T-helper 17 cell (primary cell): ENCODE results near the gene PTPRN2. TPM values are rescaled to one million over a fixed set of nuclear protein-coding genes. Genes with fewer than 3 reads are reported as not detected.
"Not testable (repeated sequence)": the region's sequence is repeated elsewhere in the genome, so short reads cannot be mapped to it uniquely, and the experiment has no call there.

Experiments used
- ATAC-seq: fragments of 150-1000 bp; cut with Tn5 transposase; 2 replicates; pipeline ENCODE4 v1.10.0; 2021; ENCODE audit warnings: mild to moderate bottlenecking, moderate library complexity
- DNase-seq, 3 donors: peaks; one replicate each; pipeline versions ENCODE4 v3.0.0 to v3.0.0-alpha.2; 2020 to 2021
- H3K9me3 ChIP-seq: one replicate; pipeline ENCODE4 v1.7.0; 2013; ENCODE audit warnings: low read length, mild to moderate bottlenecking; ENCODE audit not compliant: control insufficient read depth, poor library complexity, severe bottlenecking
- H3K27ac Mint-ChIP-seq: one replicate; pipeline ENCODE4 v1.8.0; 2022; ENCODE audit warnings: mild to moderate bottlenecking, moderate library complexity, mixed read lengths
- H3K27me3 Mint-ChIP-seq: one replicate; pipeline ENCODE4 v1.8.0; 2022; ENCODE audit warnings: mixed read lengths
- H3K36me3 Mint-ChIP-seq: one replicate; pipeline ENCODE4 v1.8.0; 2022; ENCODE audit warnings: low read depth, mixed read lengths
- H3K4me1 Mint-ChIP-seq: one replicate; pipeline ENCODE4 v1.8.0; 2022; ENCODE audit warnings: mild to moderate bottlenecking, mixed read lengths
- H3K4me3 Mint-ChIP-seq: one replicate; pipeline ENCODE4 v1.8.0; 2022; ENCODE audit warnings: mild to moderate bottlenecking, moderate library complexity, mixed read lengths
- total RNA-seq, 4 donors: library from RNA in 2 of 4; stranded (reverse) in 2 of 4; gene quantifications; one replicate each; pipeline ENCODE4 v1.2.3 and lab custom pipeline; 2022 to 2026

Gene PTPRN2
- total RNA-seq, 2 donors from 2014 or later = 0.42 to 0.57 TPM

DNA sequence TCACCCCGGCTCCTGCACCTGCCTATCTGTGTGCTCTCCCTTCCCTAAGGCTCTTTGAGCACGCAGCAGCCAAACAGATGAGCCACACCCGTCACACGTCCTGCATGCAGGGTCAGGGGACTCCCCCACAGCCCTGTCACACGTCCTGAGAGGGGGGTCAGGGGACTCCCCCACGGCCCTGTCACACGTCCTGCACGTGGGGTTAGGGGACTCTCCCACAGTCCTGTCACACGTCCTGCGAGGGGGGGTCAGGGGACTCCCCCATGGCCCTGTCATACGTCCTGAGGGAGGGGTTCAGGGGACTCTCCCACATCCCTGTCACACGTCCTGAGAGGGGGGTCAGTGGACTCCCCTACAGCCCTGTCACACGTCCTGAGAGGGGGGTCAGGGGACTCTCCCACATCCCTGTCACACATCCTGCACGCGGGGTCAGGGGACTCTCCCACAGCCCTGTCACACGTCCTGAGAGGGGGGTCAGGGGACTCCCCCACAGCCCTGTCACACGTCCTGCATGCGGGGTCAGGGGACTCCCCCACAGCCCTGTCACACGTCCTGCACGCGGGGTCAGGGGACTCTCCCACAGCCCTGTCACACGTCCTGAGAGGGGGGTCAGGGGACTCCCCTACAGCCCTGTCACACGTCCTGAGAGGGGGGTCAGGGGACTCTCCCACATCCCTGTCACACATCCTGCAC is 211.3 kb downstream of the PTPRN2 start:
- Mint-ChIP-seq H3K4me3 (peak overlapping the region; percentile 68), H3K4me1 (peaks cover 14% of the 10 kb centered on the region), H3K27me3 (peaks cover 15% of the 10 kb centered on the region), H3K27ac (peak overlapping the region; percentile 93)
- ATAC-seq (peak; percentile 86), DNase-seq (peak; percentile 19 to 54 (median 50))
- H3K9me3 ChIP-seq, H3K36me3 Mint-ChIP-seq: not testable (repeated sequence)

DNA sequence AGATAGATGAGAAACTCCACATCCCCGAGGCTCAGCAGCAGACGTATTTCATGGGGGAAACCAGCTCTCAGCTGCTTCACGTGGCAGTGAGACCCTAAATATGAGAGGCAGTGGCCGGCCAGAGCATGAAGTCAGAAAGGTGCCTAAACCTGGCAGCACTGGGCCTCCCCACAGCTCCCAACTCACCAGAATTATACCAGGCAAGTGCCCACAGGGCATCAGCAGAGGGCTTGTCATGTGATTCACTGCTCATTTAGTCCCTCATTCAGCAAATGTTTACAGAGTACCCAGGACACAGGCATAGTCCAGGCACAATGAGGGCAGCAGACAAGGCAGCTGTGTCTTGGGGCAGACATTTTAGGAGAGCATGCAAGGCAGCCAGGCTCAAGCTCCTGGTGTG is 212.6 kb downstream of the PTPRN2 start:
- ATAC-seq = no peak

DNA sequence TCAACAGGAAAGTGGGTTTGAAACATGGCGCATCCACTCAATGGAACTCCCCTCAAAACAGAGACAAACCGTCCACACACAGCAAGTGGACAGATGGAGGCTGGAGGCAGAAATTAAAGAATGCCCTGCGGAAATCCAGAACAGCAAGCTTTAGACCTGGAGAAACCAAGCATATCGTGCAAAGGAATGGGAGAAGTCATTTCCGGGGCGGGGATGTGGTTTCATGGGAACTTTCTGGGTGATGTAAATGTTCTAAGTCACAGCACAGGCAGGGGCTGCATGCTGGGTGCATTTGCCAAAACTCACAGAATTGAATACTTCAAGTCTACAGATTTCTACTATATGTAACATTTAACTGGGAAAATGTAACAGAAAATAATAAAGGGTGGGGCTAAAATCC is 213.0 kb downstream of the PTPRN2 start:
- ATAC-seq = no peak
- peaks cover 15% of the 10 kb centered on the region for H3K27me3 Mint-ChIP-seq
- H3K36me3 Mint-ChIP-seq = no peaks in the 10 kb centered on the region
- H3K4me1 Mint-ChIP-seq = peaks cover 14% of the 10 kb centered on the region
- peak overlapping the region; percentile 93 for H3K27ac Mint-ChIP-seq
- no peak overlapping the region for H3K4me3 Mint-ChIP-seq
- no peaks in the 10 kb centered on the region for H3K9me3 ChIP-seq
- no peak for DNase-seq

More for the DNA sequence above, 212.6 kb downstream of the PTPRN2 start:
- peaks cover 14% of the 10 kb centered on the region for H3K4me1 Mint-ChIP-seq
- H3K4me3 Mint-ChIP-seq = no peak overlapping the region
- peak overlapping the region; percentile 93 for H3K27ac Mint-ChIP-seq
- no peaks in the 10 kb centered on the region for H3K9me3 ChIP-seq
- H3K36me3 Mint-ChIP-seq = no peaks in the 10 kb centered on the region
- DNase-seq = no peak
- H3K27me3 Mint-ChIP-seq = peaks cover 15% of the 10 kb centered on the region

GRCh38 chr7:158374146-158374545 is 213.5 kb downstream of the PTPRN2 start:
- Mint-ChIP-seq H3K36me3 (no peaks in the 10 kb centered on the region), H3K27me3 (peaks cover 15% of the 10 kb centered on the region), H3K4me3 (no peak overlapping the region), H3K27ac (peak overlapping the region; percentile 93), H3K4me1 (peaks cover 14% of the 10 kb centered on the region)
- H3K9me3 ChIP-seq = no peaks in the 10 kb centered on the region
- ATAC-seq = no peak
- DNase-seq = no peak

DNA sequence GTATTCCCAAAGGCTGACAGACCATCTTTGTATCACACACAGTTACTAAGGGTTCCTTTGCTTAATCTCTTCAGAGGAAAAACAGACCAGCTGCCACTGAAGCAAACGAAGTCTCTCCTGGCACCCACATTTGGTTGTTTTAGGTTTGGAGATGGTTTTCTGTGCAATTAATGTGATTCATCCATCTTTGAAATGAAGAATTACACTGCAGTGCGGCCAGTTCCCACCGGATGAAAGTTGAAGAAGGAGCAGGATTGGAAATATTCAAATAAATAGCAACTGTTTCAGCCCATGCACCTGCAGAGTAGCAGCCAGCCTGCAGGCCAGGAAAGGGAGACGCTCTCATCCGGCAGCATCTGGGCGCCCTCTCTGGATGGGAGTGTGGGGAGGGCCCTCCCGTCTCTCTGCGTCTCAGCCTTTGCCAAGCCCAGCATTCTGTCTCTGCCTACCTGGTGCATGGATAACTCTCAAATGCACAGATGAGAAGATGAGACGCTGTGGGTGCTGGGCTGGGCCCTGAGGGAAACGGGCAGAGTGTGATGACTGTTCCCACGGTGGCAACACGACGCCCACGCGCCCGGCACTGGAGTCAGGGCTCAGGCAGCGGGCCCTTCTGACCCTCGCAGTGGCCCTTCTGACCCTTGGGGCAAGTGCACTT is 214.0 kb downstream of the PTPRN2 start:
- peak overlapping the region; percentile 93 for H3K27ac Mint-ChIP-seq
- no peak for ATAC-seq
- no peak for DNase-seq
- no peaks in the 10 kb centered on the region for H3K36me3 Mint-ChIP-seq
- H3K4me1 Mint-ChIP-seq = peaks cover 14% of the 10 kb centered on the region
- peaks cover 15% of the 10 kb centered on the region for H3K27me3 Mint-ChIP-seq
- H3K4me3 Mint-ChIP-seq = no peak overlapping the region
- no peaks in the 10 kb centered on the region for H3K9me3 ChIP-seq

DNA sequence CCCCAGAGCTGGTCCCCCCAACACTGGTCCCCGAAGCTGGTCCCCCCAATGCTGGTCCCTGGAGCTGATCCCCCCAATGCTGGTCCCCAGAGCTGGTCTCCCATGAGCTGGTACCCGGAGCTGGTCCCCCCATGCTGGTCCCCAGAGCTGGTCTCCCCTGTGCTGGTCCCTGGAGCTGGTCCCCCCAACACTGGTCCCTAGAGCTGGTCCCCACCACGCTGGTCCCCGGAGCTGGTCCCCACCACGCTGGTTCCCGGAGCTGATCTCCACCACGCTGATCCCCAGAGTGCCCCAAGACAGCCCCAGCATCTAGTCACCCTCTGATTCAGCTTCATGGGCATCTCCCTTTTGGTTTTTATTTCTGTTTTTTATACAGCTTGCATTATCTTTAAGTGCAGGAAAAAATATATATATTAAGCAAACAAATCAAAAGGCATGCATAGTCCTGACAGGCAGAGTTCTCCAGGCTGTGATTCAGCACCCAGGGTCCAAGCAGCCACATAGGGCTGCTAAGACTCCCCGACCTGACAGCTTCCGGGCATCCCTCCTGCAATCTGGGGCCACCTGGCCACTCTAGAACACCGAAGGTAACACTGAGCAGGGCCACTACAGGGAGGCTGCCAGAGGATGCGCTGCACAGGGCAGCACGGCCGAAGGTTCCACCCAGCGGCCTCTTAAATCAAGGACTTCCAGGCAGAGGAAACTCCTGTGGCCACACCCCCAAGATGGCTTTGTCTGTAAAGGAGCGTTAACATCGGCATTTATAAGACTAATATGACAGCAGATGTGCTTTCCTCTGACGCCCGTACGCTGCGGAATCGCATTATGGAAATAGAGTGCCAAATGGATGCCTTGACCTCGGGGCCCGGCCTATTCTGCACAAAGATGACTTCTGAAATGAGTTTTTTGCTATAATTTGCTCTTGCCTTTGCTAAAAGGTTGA is 215.0 kb downstream of the PTPRN2 start:
- peaks cover 14% of the 10 kb centered on the region for H3K4me1 Mint-ChIP-seq
- no peak overlapping the region for H3K27ac Mint-ChIP-seq
- no peaks in the 10 kb centered on the region for H3K9me3 ChIP-seq
- ATAC-seq (no peak), DNase-seq (no peak)
- no peak overlapping the region for H3K4me3 Mint-ChIP-seq
- H3K36me3 Mint-ChIP-seq = no peaks in the 10 kb centered on the region
- H3K27me3 Mint-ChIP-seq = peaks cover 16% of the 10 kb centered on the region

DNA sequence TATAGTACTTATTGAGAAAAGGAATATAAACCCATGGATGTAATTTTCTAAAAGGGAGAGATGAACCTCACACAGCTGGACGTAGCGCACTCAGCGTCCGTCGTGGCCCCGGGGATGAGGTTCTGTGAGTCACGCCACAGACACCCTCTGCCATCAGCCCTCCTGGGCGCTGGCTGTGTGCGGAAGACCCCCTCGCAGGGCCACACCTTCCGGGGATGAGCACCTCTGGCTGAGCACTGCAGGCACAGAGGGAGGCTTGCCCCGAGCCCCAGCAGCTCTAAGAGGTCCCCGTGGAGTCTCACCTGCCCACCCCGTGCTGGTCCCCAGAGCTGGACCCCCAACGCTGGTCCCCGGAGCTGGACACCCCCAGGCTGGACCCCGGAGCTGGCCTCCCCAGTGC is 215.8 kb downstream of the PTPRN2 start:
- peaks cover 12% of the 10 kb centered on the region for H3K4me1 Mint-ChIP-seq
- H3K36me3 Mint-ChIP-seq = no peaks in the 10 kb centered on the region
- no peaks in the 10 kb centered on the region for H3K9me3 ChIP-seq
- H3K27ac Mint-ChIP-seq = no peak overlapping the region
- H3K27me3 Mint-ChIP-seq = peaks cover 20% of the 10 kb centered on the region
- H3K4me3 Mint-ChIP-seq = no peak overlapping the region
- no peak for DNase-seq
- no peak for ATAC-seq

DNA sequence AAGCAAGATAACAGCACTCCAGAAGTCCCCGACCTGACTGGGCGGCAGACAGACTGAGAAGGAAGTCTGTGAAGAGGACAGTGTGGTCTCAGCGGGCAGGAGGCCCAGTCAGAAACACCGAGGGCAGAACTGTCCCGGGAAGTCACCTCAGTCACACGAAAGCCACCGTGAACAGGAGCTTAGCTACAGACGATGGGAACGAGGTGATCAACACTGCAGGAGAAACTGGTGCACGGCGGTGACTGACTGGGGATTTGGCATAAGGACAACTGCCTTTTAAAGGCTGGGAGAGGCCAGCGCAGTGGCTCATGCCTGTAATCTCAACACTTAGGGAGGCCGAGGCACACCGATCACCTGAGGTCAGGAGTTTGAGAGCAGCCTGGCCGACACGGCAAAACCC is 217.8 kb downstream of the PTPRN2 start:
- peaks cover 2% of the 10 kb centered on the region for H3K4me1 Mint-ChIP-seq
- DNase-seq (no peak), ATAC-seq (no peak)
- H3K9me3 ChIP-seq = no peaks in the 10 kb centered on the region
- no peak overlapping the region for H3K27ac Mint-ChIP-seq
- no peak overlapping the region for H3K4me3 Mint-ChIP-seq
- H3K36me3 Mint-ChIP-seq = no peaks in the 10 kb centered on the region
- H3K27me3 Mint-ChIP-seq = peaks cover 28% of the 10 kb centered on the region

DNA sequence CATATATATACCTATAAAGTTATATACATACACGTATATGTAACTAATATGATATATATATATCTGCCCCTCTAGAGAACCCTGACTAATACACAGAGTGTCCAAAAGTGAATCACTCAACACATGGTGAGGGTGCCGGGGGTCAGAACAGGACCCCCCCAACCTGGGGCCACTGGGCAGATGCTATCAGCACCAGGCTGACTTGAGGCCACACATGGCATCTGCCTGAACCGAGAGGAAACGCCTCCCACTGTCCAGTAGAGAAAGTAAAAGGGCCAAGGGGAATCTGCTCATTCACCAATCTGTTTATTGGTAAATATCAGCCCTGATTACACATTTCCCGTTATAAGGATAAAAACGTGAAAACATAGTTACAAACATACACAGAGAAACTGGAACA is 218.3 kb downstream of the PTPRN2 start:
- H3K27me3 Mint-ChIP-seq = peaks cover 31% of the 10 kb centered on the region
- H3K27ac Mint-ChIP-seq = no peak overlapping the region
- no peak overlapping the region for H3K4me3 Mint-ChIP-seq
- ATAC-seq (no peak), DNase-seq (no peak)
- H3K9me3 ChIP-seq = no peaks in the 10 kb centered on the region
- no peaks in the 10 kb centered on the region for H3K36me3 Mint-ChIP-seq
- no peaks in the 10 kb centered on the region for H3K4me1 Mint-ChIP-seq

DNA sequence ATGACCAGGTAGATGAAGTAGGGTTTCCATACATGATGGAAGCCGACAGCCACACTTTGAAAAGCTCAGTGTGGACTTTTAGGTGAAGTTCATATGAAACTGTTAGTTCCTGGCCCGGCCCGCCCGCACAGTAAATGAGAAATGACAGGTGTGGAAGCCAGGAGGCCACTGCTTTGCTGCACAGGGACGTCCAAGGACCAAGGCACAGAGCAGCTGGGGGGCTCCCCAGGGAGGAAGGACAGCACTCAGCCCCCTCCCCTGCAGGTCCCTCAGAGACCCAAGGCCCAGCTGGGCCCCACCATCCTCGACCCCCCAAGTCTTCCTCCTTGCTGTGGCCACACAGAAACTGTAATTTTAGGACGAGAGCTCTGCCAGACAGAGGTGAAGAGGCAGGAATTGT is 219.2 kb downstream of the PTPRN2 start:
- H3K9me3 ChIP-seq = no peaks in the 10 kb centered on the region
- no peak for ATAC-seq
- no peaks in the 10 kb centered on the region for H3K4me1 Mint-ChIP-seq
- no peaks in the 10 kb centered on the region for H3K36me3 Mint-ChIP-seq
- no peak overlapping the region for H3K27ac Mint-ChIP-seq
- no peak overlapping the region for H3K4me3 Mint-ChIP-seq
- no peak for DNase-seq
- H3K27me3 Mint-ChIP-seq = peaks cover 24% of the 10 kb centered on the region

GRCh38 chr7:158367634-158367982 is 220.0 kb downstream of the PTPRN2 start:
- H3K36me3 Mint-ChIP-seq = no peaks in the 10 kb centered on the region
- no peaks in the 10 kb centered on the region for H3K9me3 ChIP-seq

DNA sequence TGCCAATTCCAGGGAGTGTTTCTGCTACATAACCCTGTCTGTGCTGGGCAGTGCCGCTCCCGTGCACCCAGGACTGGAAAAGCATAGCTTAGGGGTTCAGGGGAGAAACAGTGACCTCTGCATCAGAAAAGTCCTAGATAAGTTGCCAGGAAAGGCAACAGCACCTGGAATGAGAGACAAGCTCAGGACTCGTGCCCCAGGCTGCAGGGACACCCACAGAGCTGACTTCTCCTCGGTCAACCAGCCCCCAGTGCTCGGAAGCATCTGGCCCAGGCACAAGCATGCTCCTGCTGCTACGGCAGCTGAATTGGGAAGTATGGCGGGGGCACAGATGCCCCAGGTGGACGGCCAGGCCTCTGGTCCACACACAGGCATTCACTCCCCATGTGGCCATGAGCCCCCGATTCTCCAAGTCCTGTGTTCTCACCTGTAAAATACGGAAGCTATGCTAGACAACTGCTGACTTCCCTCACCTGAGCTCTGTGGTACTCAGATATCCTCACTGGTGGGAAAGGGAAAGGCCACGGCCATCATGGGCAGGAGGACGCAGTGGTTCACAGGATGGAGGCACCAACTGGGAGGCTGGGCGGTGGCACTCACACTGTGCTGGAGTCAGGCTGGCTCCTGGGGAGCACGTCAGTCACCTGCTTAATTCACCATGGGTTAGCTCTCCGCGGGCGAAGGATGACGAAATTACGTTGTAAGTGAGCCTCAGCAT is 220.5 kb downstream of the PTPRN2 start:
- Mint-ChIP-seq H3K36me3 (no peaks in the 10 kb centered on the region), H3K27ac (no peak overlapping the region), H3K4me1 (no peaks in the 10 kb centered on the region), H3K27me3 (peaks cover 24% of the 10 kb centered on the region), H3K4me3 (no peak overlapping the region)
- no peak for ATAC-seq
- no peaks in the 10 kb centered on the region for H3K9me3 ChIP-seq
- no peak for DNase-seq

More at GRCh38 chr7:158367634-158367982, 220.0 kb downstream of the PTPRN2 start:
- DNase-seq (no peak), ATAC-seq (no peak)
- Mint-ChIP-seq H3K4me3 (no peak overlapping the region), H3K27me3 (peaks cover 24% of the 10 kb centered on the region), H3K4me1 (no peaks in the 10 kb centered on the region), H3K27ac (no peak overlapping the region)

DNA sequence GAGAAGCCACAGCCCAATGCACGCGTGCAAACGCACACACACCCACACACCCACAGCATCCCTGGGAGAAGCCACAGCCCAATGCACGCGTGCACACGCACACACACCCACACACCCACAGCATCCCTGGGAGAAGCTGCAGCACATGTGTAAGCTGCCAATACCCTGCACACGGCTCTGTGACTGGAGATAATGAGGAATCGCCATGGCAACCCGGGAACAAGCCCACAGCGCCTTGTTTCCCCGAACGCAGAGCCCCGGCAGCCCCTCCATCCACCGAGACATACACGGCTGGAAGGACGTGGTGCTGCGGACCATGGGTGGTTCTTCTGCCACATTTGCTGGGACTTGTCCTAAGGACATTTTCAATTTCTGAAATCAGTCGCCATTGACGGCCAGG is 221.3 kb downstream of the PTPRN2 start:
- Mint-ChIP-seq H3K4me3 (no peak overlapping the region), H3K27me3 (peaks cover 24% of the 10 kb centered on the region), H3K36me3 (no peaks in the 10 kb centered on the region), H3K4me1 (peaks cover 2% of the 10 kb centered on the region), H3K27ac (no peak overlapping the region)
- ATAC-seq = no peak
- DNase-seq = no peak
- H3K9me3 ChIP-seq = no peaks in the 10 kb centered on the region
